ENCODE results near the gene LUC7L3. TPM values are rescaled to one million over a fixed set of nuclear protein-coding genes. Genes with fewer than 3 reads are reported as not detected.

LUC7L3 gene
- total RNA-seq, 4 donors from 2014 or later, result 75.2 to 199 (median 140) TPM

DNA sequence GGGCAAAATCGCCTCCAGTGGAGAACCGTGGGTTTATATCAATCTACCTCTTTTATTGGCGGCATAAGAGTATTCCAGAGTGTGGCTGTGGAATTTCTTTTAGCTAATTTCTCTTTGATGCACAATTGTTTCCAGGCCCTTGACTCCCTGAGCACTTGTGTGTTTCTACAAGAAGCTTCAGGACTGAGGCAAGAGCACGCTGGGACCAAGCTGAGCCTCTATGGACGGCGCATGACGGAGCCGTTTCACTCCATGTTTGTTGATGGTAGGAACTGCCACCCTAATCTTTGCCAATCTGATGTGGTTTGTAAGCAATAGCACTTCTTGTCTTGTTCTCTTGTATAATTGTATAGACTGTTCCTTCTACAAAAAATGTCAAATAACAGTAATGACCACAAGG, 59.1 kb downstream of the LUC7L3 start:
- Histone ChIP-seq H3K36me3 (no peaks in the 10 kb centered on the region), H3K27ac (peak overlapping the region in 2 of 3 donors; percentile 29 to 46), H3K4me1 (peaks cover 13 to 15% of the 10 kb centered on the region in 2 donors), H3K27me3 (no peaks in the 10 kb centered on the region), H3K9me3 (no peaks in the 10 kb centered on the region), H3K4me3 (replicated peaks in 1 of 3) (no peak overlapping the region)
- no peak for TF ChIP-seq POLR2A (IDR thresholded peaks at IDR 0.05)
- no peak for TF ChIP-seq CTCF (IDR thresholded peaks at IDR 0.05)
- peak; percentile 71 to 79 for DNase-seq
- WGBS, 2 donors, result 25 to 56% methylated on average over 8 of the region's 8 CpGs
- intact Hi-C loops (cut with DNase I), result no loop called here

- 77 to 82% methylated on average over 4 of the region's 4 CpGs for WGBS, 2 donors
- no peaks in the 10 kb centered on the region for H3K36me3 ChIP-seq
- no peak for DNase-seq
- H3K4me1 ChIP-seq, result peaks cover 13 to 17% of the 10 kb centered on the region in 2 donors
- H3K4me3 ChIP-seq (replicated peaks in 1 of 3), result no peak overlapping the region
- intact Hi-C loops (cut with DNase I), result no loop called here
- no peaks in the 10 kb centered on the region for H3K9me3 ChIP-seq
- peak overlapping the region in 2 of 3 donors; percentile 29 to 46 for H3K27ac ChIP-seq
- no peaks in the 10 kb centered on the region for H3K27me3 ChIP-seq
- no peak for TF ChIP-seq POLR2A (IDR thresholded peaks at IDR 0.05)
These were observed 59.6 kb downstream of the LUC7L3 start for GRCh38 chr17:50778988-50779387.

GRCh38 chr17:50779747-50780353, 60.4 kb downstream of the LUC7L3 start:
- 83 to 86% methylated on average over 9 of the region's 9 CpGs for WGBS, 2 donors
- H3K4me3 ChIP-seq (replicated peaks in 1 of 3), result no peak overlapping the region

GRCh38 chr17:50781167-50781566, 61.8 kb downstream of the LUC7L3 start:
- Histone ChIP-seq H3K4me1 (peaks cover 13 to 24% of the 10 kb centered on the region in 2 donors), H3K27me3 (no peaks in the 10 kb centered on the region), H3K27ac (no peak overlapping the region), H3K36me3 (no peaks in the 10 kb centered on the region), H3K9me3 (no peaks in the 10 kb centered on the region), H3K4me3 (replicated peaks in 1 of 3) (no peak overlapping the region)
- no peak for DNase-seq
- WGBS, 2 donors, result 54 to 58% methylated on average over 21 to 27 of the region's 38 CpGs
- intact Hi-C loops (cut with DNase I), result loop anchor here (10.0 kb wide), 1 partner anchor 174 kb away; no protein-coding TSS in a partner anchor
- TF ChIP-seq CTCF (IDR thresholded peaks at IDR 0.05) (no peak), POLR2A (IDR thresholded peaks at IDR 0.05) (no peak)

More at GRCh38 chr17:50779747-50780353, 60.4 kb downstream of the LUC7L3 start:
- no peaks in the 10 kb centered on the region for H3K27me3 ChIP-seq
- H3K27ac ChIP-seq, result no peak overlapping the region
- no peaks in the 10 kb centered on the region for H3K36me3 ChIP-seq
- H3K4me1 ChIP-seq, result peaks cover 13 to 17% of the 10 kb centered on the region in 2 donors
- no peaks in the 10 kb centered on the region for H3K9me3 ChIP-seq
- DNase-seq, result no peak
- TF ChIP-seq CTCF (IDR thresholded peaks at IDR 0.05), result no peak
- TF ChIP-seq POLR2A (IDR thresholded peaks at IDR 0.05), result no peak
- intact Hi-C loops (cut with DNase I), result loop anchor here (10.0 kb wide), 1 partner anchor 175 kb away; no protein-coding TSS in a partner anchor

DNA sequence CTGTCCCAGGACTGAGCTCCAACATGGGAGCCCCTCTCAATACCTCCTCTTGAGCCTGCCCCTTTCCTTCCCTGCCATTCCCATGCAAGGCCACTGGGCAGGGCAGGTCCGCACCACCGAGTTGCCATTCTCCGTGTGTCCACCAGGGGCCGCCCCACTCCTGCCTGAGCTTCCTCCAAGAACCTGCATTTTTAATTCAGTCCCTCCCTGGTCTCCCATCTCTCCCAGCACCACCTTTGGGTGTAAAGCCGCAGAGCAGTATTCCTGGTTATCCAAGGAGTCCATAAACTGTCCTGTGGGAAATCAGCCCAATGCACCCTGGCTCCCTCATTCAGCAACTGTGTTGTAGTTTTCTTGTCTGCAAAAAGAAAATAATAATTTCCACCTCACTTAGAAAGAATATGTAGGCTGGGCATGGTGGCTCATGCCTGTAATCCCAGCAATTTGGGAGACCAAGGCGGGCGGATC, 63.8 kb downstream of the LUC7L3 start:
- H3K9me3 ChIP-seq, result no peaks in the 10 kb centered on the region
- peak; percentile 82 to 85 for DNase-seq
- no peaks in the 10 kb centered on the region for H3K36me3 ChIP-seq
- no peak overlapping the region for H3K27ac ChIP-seq
- TF ChIP-seq CTCF (IDR thresholded peaks at IDR 0.05) (peak; percentile 91 to 99 (median 98)), POLR2A (IDR thresholded peaks at IDR 0.05) (no peak)
- intact Hi-C loops (cut with DNase I), result loop anchor here (2.0 to 10.0 kb wide), 2 partner anchors 60 to 172 kb away; no protein-coding TSS in a partner anchor
- no peak overlapping the region for H3K4me3 ChIP-seq (replicated peaks in 1 of 3)
- H3K4me1 ChIP-seq, result peaks cover 9 to 21% of the 10 kb centered on the region in 2 donors
- H3K27me3 ChIP-seq, result no peaks in the 10 kb centered on the region
- 20 to 25% methylated on average over 7 of the region's 7 CpGs for WGBS, 2 donors

Data from thyroid gland (tissue), 4 donors.